Measurements from ENCODE around the gene CAPN1. TPM values are rescaled to one million over a fixed set of nuclear protein-coding genes. Genes with fewer than 3 reads are reported as not detected.

The CAPN1 gene
- polyA plus RNA-seq, 6 donors from 2014 or later = 93.8 to 132 (median 124) TPM

- Mint-ChIP-seq H3K27ac (no peak overlapping the region), H3K4me3 (no peak overlapping the region)
Measured at GRCh38 chr11:65210361-65210731, 28.6 kb downstream of the CAPN1 start.

GRCh38 chr11:65210748-65211147 lies 29.0 kb downstream of the CAPN1 start:
- H3K4me1 Mint-ChIP-seq = peaks cover 20 to 27% (median 27%) of the 10 kb centered on the region in 3 donors
- DNase-seq (no peak), ATAC-seq (ENCODE audit: low read depth in 2 of 2) (no peak)
- peaks cover 0 to 4% (median 0%) of the 10 kb centered on the region in 7 donors for H3K9me3 Mint-ChIP-seq
- no peaks in the 10 kb centered on the region for H3K27me3 Mint-ChIP-seq
- H3K36me3 Mint-ChIP-seq = peaks cover 11 to 15% of the 10 kb centered on the region in 2 donors
- H3K4me3 Mint-ChIP-seq = no peak overlapping the region
- H3K27ac Mint-ChIP-seq = no peak overlapping the region

More at GRCh38 chr11:65210361-65210731, 28.6 kb downstream of the CAPN1 start:
- no peak for ATAC-seq (ENCODE audit: low read depth in 2 of 2)
- no peak for DNase-seq
- Mint-ChIP-seq H3K4me1 (peaks cover 16 to 27% (median 23%) of the 10 kb centered on the region in 3 donors), H3K9me3 (peaks cover 0 to under 1% (median 0%) of the 10 kb centered on the region in 7 donors), H3K36me3 (peaks cover 11 to 15% of the 10 kb centered on the region in 2 donors), H3K27me3 (no peaks in the 10 kb centered on the region)

- Mint-ChIP-seq H3K27ac (peak overlapping the region in 2 of 6 donors; percentile 47), H3K27me3 (no peaks in the 10 kb centered on the region), H3K36me3 (peaks cover 11 to 15% of the 10 kb centered on the region in 2 donors), H3K4me1 (peaks cover 21 to 31% (median 27%) of the 10 kb centered on the region in 3 donors), H3K9me3 (peaks cover 0 to 5% (median 0%) of the 10 kb centered on the region in 7 donors), H3K4me3 (no peak overlapping the region)
- DNase-seq (no peak), ATAC-seq (ENCODE audit: low read depth in 2 of 2) (no peak)
Measured at GRCh38 chr11:65211293-65212105, 29.8 kb downstream of the CAPN1 start.

DNA sequence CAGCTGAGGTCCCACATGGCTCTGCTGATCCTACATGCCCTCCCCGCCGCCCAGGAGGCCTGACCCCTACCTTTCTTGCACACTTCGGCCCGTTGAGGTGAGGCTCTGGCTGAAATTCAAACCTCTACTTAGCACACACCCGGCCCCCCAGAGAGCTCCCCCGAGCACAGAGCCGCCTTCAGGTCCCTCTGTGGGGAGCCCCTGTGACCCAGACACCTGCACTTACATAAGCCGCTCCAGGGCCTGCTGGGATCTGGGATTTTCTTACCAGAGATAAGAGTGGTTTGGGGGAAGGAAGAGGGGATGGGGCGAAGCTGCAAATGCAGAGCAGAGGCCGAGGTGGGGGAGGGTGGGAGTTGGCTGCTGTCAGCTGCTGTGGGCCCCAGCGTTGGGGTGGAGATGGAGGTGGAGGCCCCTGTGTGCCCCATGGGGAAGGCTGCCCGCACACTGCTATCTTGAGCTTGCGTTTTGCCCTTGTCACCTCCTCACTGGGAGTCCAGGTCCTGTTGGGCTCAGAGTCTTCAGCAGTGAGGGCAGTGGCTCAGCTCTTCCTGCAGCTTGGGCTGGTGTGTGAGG lies 30.6 kb downstream of the CAPN1 start:
- H3K36me3 Mint-ChIP-seq = peaks cover 11 to 15% of the 10 kb centered on the region in 2 donors
- no peaks in the 10 kb centered on the region for H3K27me3 Mint-ChIP-seq
- peaks cover 0 to 5% (median 0%) of the 10 kb centered on the region in 7 donors for H3K9me3 Mint-ChIP-seq
- H3K4me3 Mint-ChIP-seq = peak overlapping the region in 1 of 8 donors; percentile 55
- no peak for ATAC-seq (ENCODE audit: low read depth in 2 of 2)
- H3K27ac Mint-ChIP-seq = peak overlapping the region in 2 of 6 donors; percentile 47 to 87
- H3K4me1 Mint-ChIP-seq = peaks cover 19 to 28% (median 27%) of the 10 kb centered on the region in 3 donors
- DNase-seq = no peak

- Mint-ChIP-seq H3K27ac (peak overlapping the region in 2 of 6 donors; percentile 47 to 83), H3K36me3 (peaks cover 11 to 14% of the 10 kb centered on the region in 2 donors), H3K9me3 (peaks cover 0 to 5% (median 0%) of the 10 kb centered on the region in 7 donors), H3K4me1 (peaks cover 19 to 28% (median 27%) of the 10 kb centered on the region in 3 donors), H3K27me3 (no peaks in the 10 kb centered on the region), H3K4me3 (peak overlapping the region in 3 of 8 donors; percentile 15 to 41 (median 29))
- DNase-seq = no peak
- no peak for ATAC-seq (ENCODE audit: low read depth in 2 of 2)
Measured at GRCh38 chr11:65213322-65214211, 31.8 kb downstream of the CAPN1 start.

GRCh38 chr11:65214212-65214845 lies 32.6 kb downstream of the CAPN1 start:
- peak overlapping the region in 5 of 8 donors; percentile 3 to 68 (median 41) for H3K4me3 Mint-ChIP-seq
- no peaks in the 10 kb centered on the region for H3K27me3 Mint-ChIP-seq
- peaks cover 19 to 23% (median 22%) of the 10 kb centered on the region in 3 donors for H3K4me1 Mint-ChIP-seq
- ATAC-seq (ENCODE audit: low read depth in 2 of 2) = no peak
- H3K36me3 Mint-ChIP-seq = peaks cover 5 to 6% of the 10 kb centered on the region in 2 donors
- no peak for DNase-seq
- H3K9me3 Mint-ChIP-seq = peaks cover 0 to 5% (median 0%) of the 10 kb centered on the region in 7 donors
- H3K27ac Mint-ChIP-seq = peak overlapping the region in 4 of 6 donors; percentile 4 to 52 (median 32)

- peaks cover 0 to 5% (median 0%) of the 10 kb centered on the region in 7 donors for H3K9me3 Mint-ChIP-seq
- H3K27me3 Mint-ChIP-seq = no peaks in the 10 kb centered on the region
- no peak for DNase-seq
- no peak for ATAC-seq (ENCODE audit: low read depth in 2 of 2)
- peak overlapping the region in 5 of 6 donors; percentile 1 to 81 (median 51) for H3K27ac Mint-ChIP-seq
- H3K4me1 Mint-ChIP-seq = peaks cover 19 to 23% (median 22%) of the 10 kb centered on the region in 3 donors
- peaks cover 0 to 1% of the 10 kb centered on the region in 2 donors for H3K36me3 Mint-ChIP-seq
- peak overlapping the region in 1 of 8 donors; percentile 47 for H3K4me3 Mint-ChIP-seq
Measured at GRCh38 chr11:65215441-65216076, 33.8 kb downstream of the CAPN1 start.

- ATAC-seq (ENCODE audit: low read depth in 2 of 2) = no peak
- no peak overlapping the region for H3K27ac Mint-ChIP-seq
- no peak for DNase-seq
- H3K4me1 Mint-ChIP-seq = peaks cover 19 to 23% (median 22%) of the 10 kb centered on the region in 3 donors
- H3K36me3 Mint-ChIP-seq = no peaks in the 10 kb centered on the region
- H3K27me3 Mint-ChIP-seq = no peaks in the 10 kb centered on the region
- no peak overlapping the region for H3K4me3 Mint-ChIP-seq
- peaks cover 0 to 5% (median 0%) of the 10 kb centered on the region in 7 donors for H3K9me3 Mint-ChIP-seq
Measured at GRCh38 chr11:65216830-65217229, 35.1 kb downstream of the CAPN1 start.

DNA sequence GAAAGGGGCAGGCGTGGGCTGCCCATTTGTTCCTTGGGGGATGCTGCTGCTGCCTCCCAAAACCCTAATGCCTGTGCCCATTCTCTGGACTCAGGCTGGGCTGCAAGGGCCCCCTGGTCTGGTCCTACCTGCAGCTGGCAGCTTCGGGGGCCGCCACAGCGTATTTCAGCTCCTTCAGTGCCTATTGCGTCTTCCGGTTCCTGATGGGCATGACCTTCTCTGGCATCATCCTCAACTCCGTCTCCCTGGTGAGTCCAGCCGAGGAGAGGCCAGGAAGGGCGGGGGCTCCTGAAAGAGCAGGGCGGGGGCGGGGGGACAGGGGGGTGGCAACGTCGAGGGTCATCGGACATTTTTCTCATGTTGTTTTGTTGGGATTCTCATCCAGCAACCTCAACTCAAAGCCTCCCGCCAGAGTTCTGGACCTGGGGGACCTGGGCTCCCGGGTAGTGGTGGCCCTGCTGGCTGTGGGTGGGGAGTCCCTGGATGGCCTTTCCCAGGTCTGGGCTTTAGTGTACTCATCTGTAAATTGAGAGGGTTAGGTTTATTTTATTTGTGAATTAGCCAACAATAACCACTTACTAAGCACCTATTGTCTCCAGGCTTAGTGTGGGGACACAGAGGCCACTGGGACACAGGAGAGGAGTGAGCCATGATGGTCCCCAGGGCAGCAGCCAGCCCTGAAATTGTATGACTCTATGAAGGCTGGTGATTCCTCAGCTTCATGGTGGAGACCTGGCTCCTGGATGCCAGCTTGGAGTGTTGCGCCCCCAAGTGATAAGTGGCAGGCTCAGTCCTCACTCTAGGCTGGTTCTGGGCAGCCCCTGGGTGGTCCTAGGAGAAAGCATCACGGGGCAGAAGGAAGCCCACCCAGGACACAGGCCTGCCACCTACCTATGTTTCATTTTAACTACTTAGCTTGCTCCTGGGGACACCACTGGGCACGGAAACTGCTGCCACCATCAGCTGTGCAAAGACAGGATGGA lies 36.0 kb downstream of the CAPN1 start:
- no peak overlapping the region for H3K27ac Mint-ChIP-seq

GRCh38 chr11:65218446-65218845 lies 36.7 kb downstream of the CAPN1 start:
- Mint-ChIP-seq H3K27me3 (no peaks in the 10 kb centered on the region), H3K27ac (no peak overlapping the region), H3K4me3 (no peak overlapping the region), H3K4me1 (peaks cover 12 to 17% (median 14%) of the 10 kb centered on the region in 3 donors), H3K36me3 (no peaks in the 10 kb centered on the region), H3K9me3 (peaks cover 0 to 5% (median 0%) of the 10 kb centered on the region in 7 donors)
- ATAC-seq (ENCODE audit: low read depth in 2 of 2) (no peak), DNase-seq (no peak)

More for the DNA sequence above, 36.0 kb downstream of the CAPN1 start:
- no peak for DNase-seq
- Mint-ChIP-seq H3K9me3 (peaks cover 0 to 5% (median 0%) of the 10 kb centered on the region in 7 donors), H3K36me3 (no peaks in the 10 kb centered on the region), H3K4me1 (peaks cover 17 to 21% (median 19%) of the 10 kb centered on the region in 3 donors), H3K27me3 (no peaks in the 10 kb centered on the region), H3K4me3 (peak overlapping the region in 1 of 8 donors; percentile 25)
- no peak for ATAC-seq (ENCODE audit: low read depth in 2 of 2)

DNA sequence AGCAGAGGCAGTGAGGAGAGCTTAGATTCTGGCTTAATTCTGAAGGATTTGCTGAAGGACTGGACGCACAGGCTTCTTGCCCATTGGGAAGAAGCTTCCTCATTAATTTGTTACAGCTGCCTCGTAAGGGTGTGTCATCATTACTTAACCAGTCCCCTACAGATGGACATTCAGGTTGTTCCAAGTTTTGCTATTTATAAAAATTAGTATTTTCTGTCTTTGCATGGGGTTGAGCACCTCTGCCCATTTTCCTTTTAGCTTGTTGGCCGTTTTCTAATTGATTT lies 38.1 kb downstream of the CAPN1 start:
- ATAC-seq (ENCODE audit: low read depth in 2 of 2) = no peak
- H3K27ac Mint-ChIP-seq = no peak overlapping the region
- peaks cover 0 to 5% (median 0%) of the 10 kb centered on the region in 7 donors for H3K9me3 Mint-ChIP-seq
- H3K36me3 Mint-ChIP-seq = no peaks in the 10 kb centered on the region
- no peaks in the 10 kb centered on the region for H3K27me3 Mint-ChIP-seq
- DNase-seq = no peak
- peak overlapping the region in 1 of 8 donors; percentile 36 for H3K4me3 Mint-ChIP-seq
- H3K4me1 Mint-ChIP-seq = peaks cover under 1 to 10% (median 8%) of the 10 kb centered on the region in 3 donors
